Measurements from ENCODE around the gene PLA2G2F.
"Not testable (repeated sequence)": the region's sequence is repeated elsewhere in the genome, so short reads cannot be mapped to it uniquely, and the experiment has no call there.

Gene PLA2G2F

GRCh38 chr1:20112279-20113000 is 26.7 kb upstream of the PLA2G2F start:
- no peak for DNase-seq (ENCODE audit: extremely low read depth in 1 of 2, low read depth in 1 of 2)

- DNase-seq (ENCODE audit: extremely low read depth in 1 of 2, low read depth in 1 of 2) = no peak
Observed at GRCh38 chr1:20114021-20114648, 25.0 kb upstream of the PLA2G2F start.

- DNase-seq (ENCODE audit: extremely low read depth in 1 of 2, low read depth in 1 of 2) = no peak
Observed at GRCh38 chr1:20115479-20115878, 23.6 kb upstream of the PLA2G2F start.

GRCh38 chr1:20115916-20116315 is 23.2 kb upstream of the PLA2G2F start:
- no peak for DNase-seq (ENCODE audit: extremely low read depth in 1 of 2, low read depth in 1 of 2)

- DNase-seq (ENCODE audit: extremely low read depth in 1 of 2, low read depth in 1 of 2) = no peak
Observed at GRCh38 chr1:20117236-20117635, 21.9 kb upstream of the PLA2G2F start.

- no peak for DNase-seq (ENCODE audit: extremely low read depth in 1 of 2, low read depth in 1 of 2)
Observed at GRCh38 chr1:20119347-20119746, 19.8 kb upstream of the PLA2G2F start, which contains the start of gene PLA2G2D. Gene PLA2G2D (minus strand): TSS chr1:20119536. CDS start chr1:20119498, 38 bp downstream.

GRCh38 chr1:20120796-20121195 is 18.3 kb upstream of the PLA2G2F start:
- DNase-seq (ENCODE audit: extremely low read depth in 1 of 2, low read depth in 1 of 2) = no peak

GRCh38 chr1:20123722-20124455 is 15.2 kb upstream of the PLA2G2F start:
- no peak for DNase-seq (ENCODE audit: extremely low read depth in 1 of 2, low read depth in 1 of 2)

- DNase-seq (ENCODE audit: extremely low read depth in 1 of 2, low read depth in 1 of 2) = no peak
Observed at GRCh38 chr1:20124456-20125057, 14.6 kb upstream of the PLA2G2F start.

GRCh38 chr1:20125100-20125499 is 14.0 kb upstream of the PLA2G2F start:
- no peak for DNase-seq (ENCODE audit: extremely low read depth in 1 of 2, low read depth in 1 of 2)

GRCh38 chr1:20126041-20126805 is 12.9 kb upstream of the PLA2G2F start:
- DNase-seq (ENCODE audit: extremely low read depth in 1 of 2, low read depth in 1 of 2) = no peak

- DNase-seq (ENCODE audit: extremely low read depth in 1 of 2, low read depth in 1 of 2) = no peak
Observed at GRCh38 chr1:20126806-20127440, 12.2 kb upstream of the PLA2G2F start.

GRCh38 chr1:20130518-20130917 is 8.6 kb upstream of the PLA2G2F start:
- not testable (repeated sequence) for DNase-seq (ENCODE audit: extremely low read depth in 1 of 2, low read depth in 1 of 2)

- DNase-seq (ENCODE audit: extremely low read depth in 1 of 2, low read depth in 1 of 2) = no peak
Observed at GRCh38 chr1:20134995-20135394, 4.1 kb upstream of the PLA2G2F start.

- DNase-seq (ENCODE audit: extremely low read depth in 1 of 2, low read depth in 1 of 2) = no peak
Observed at GRCh38 chr1:20136249-20136648, 2.9 kb upstream of the PLA2G2F start.

- no peak for DNase-seq (ENCODE audit: extremely low read depth in 1 of 2, low read depth in 1 of 2)
Observed at GRCh38 chr1:20137055-20137454, 2.1 kb upstream of the PLA2G2F start.

- no peak for DNase-seq (ENCODE audit: extremely low read depth in 1 of 2, low read depth in 1 of 2)
Observed at GRCh38 chr1:20137604-20138003, 1.5 kb upstream of the PLA2G2F start.

- DNase-seq (ENCODE audit: extremely low read depth in 1 of 2, low read depth in 1 of 2) = no peak
Observed at GRCh38 chr1:20138346-20138745, 777 bp upstream of the PLA2G2F start.

GRCh38 chr1:20139776-20140612 is 871 bp downstream of the PLA2G2F start:
- DNase-seq (ENCODE audit: extremely low read depth in 1 of 2, low read depth in 1 of 2) = no peak
